LNCaP clone FGC (cell line): Measurements from ENCODE around the gene AGMO.
A peak's percentile ranks its signal among the peaks of the same experiment; 100 is the strongest.

Experiments
- DNase-seq: peaks from one replicate; pipeline ENCODE4 v3.0.0-alpha.2; 2011; ENCODE audit warnings: low read depth
- H3K4me3 ChIP-seq: 2 replicates; pipeline ENCODE4 v1.5.1; 2011; ENCODE audit warnings: mild to moderate bottlenecking, low read depth, low read length, control low read depth
- TF ChIP-seq, protein P1 (sequence below): IDR thresholded peaks from 2 replicates; pipeline ENCODE4 v1.5.1; 2012; ENCODE audit warnings: mild to moderate bottlenecking; ENCODE audit not compliant: control insufficient read depth, insufficient read depth; ENCODE audit errors: extremely low read depth

Gene AGMO

GRCh38 chr7:15326044-15326644, 235.7 kb downstream of the AGMO start:
- no peak overlapping the region for H3K4me3 ChIP-seq
- peak; percentile 8 for DNase-seq
- TF ChIP-seq, protein P1, sequence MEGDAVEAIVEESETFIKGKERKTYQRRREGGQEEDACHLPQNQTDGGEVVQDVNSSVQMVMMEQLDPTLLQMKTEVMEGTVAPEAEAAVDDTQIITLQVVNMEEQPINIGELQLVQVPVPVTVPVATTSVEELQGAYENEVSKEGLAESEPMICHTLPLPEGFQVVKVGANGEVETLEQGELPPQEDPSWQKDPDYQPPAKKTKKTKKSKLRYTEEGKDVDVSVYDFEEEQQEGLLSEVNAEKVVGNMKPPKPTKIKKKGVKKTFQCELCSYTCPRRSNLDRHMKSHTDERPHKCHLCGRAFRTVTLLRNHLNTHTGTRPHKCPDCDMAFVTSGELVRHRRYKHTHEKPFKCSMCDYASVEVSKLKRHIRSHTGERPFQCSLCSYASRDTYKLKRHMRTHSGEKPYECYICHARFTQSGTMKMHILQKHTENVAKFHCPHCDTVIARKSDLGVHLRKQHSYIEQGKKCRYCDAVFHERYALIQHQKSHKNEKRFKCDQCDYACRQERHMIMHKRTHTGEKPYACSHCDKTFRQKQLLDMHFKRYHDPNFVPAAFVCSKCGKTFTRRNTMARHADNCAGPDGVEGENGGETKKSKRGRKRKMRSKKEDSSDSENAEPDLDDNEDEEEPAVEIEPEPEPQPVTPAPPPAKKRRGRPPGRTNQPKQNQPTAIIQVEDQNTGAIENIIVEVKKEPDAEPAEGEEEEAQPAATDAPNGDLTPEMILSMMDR = peak; percentile 53

DNA sequence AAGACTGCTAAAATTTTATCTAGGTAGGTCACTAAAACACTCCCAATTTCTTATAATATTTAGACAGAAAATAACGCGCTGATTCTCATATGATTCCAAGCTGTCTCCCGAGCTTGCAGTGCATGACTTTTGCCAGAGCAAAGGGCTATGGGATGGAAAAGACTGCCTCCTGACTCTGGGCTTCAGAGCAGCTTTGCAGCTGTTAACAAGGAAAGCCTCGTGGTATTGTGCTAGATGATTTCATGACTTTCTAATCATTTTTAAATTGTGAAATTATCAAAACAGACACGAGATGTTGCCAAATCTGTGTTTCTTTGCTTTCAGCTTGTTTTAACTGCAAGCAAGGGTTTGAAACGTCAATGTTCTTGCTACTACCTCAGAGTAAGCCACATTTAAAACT, 238.3 kb downstream of the AGMO start:
- H3K4me3 ChIP-seq = no peak overlapping the region
- no peak for DNase-seq
- TF ChIP-seq, protein P1 = no peak

DNA sequence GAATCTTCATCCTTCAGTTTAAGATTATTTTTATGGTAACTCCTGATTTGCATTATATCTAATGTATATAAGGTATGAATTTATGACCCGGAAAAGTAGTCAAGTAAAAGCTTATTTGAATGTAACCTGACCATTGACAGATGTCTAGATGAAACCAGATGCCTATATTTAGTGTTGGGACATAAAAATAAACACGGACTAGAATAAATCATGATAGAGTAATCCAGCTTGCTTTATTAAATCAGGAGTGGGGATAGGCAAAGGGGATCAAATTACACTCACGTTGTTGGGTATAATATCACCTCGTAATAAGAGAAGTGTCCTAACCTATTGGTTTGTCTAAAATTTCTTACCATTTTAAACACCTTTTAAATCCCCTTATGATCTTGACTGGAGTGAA, 244.6 kb downstream of the AGMO start:
- DNase-seq = no peak
- TF ChIP-seq, protein P1 = no peak

DNA sequence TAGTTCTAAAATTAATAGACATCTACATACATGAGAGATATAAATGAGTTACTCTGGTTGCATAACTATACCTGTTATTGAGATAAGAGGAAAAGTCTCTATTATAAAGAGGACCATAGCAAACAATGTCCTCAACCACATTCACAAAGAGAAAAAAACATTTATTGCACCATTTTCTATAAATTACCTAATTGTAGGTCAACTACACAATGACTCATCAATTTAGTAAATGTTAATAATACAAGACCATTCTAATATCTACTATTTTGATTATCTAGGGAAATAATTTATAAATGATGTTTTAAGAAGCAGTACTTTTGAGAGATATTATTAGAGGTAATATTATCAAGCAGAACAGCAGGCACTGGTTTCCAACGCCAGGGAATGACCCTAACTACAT, 246.1 kb downstream of the AGMO start:
- H3K4me3 ChIP-seq = no peak overlapping the region
- DNase-seq = no peak
- TF ChIP-seq, protein P1 = no peak

More for the DNA sequence above, 244.6 kb downstream of the AGMO start:
- H3K4me3 ChIP-seq = no peak overlapping the region

- H3K4me3 ChIP-seq = no peak overlapping the region
- no peak for DNase-seq
- TF ChIP-seq, protein P1 = no peak
Measured at GRCh38 chr7:15314922-15315321, 246.9 kb downstream of the AGMO start.

- TF ChIP-seq, protein P1 = no peak
- DNase-seq = no peak
- H3K4me3 ChIP-seq = no peak overlapping the region
Measured at GRCh38 chr7:15313361-15313760, 248.5 kb downstream of the AGMO start.

- TF ChIP-seq, protein P1 = no peak
- no peak for DNase-seq
- H3K4me3 ChIP-seq = no peak overlapping the region
Measured at GRCh38 chr7:15309872-15310271, 251.9 kb downstream of the AGMO start.
